Activated naive CD8-positive, alpha-beta T cell treated with anti-CD3 and anti-CD28 coated beads for 36 hours (primary cell): Measurements from ENCODE around the gene CNNM3. TPM values are rescaled to one million over a fixed set of nuclear protein-coding genes. Genes with fewer than 3 reads are reported as not detected.
"Not testable (repeated sequence)": the region's sequence is repeated elsewhere in the genome, so short reads cannot be mapped to it uniquely, and the experiment has no call there.

ENCODE experiments used
- DNase-seq: peaks from one replicate; pipeline ENCODE4 v3.0.0; 2021
- H3K27ac Mint-ChIP-seq: one replicate; pipeline ENCODE4 v1.8.0; 2022; ENCODE audit warnings: mild to moderate bottlenecking, moderate library complexity, mixed read lengths
- H3K27me3 Mint-ChIP-seq: one replicate; pipeline ENCODE4 v1.8.0; 2022; ENCODE audit warnings: mild to moderate bottlenecking, mixed read lengths
- H3K36me3 Mint-ChIP-seq: one replicate; pipeline ENCODE4 v1.8.0; 2021; ENCODE audit warnings: mild to moderate bottlenecking, mixed read lengths
- H3K4me1 Mint-ChIP-seq: one replicate; pipeline ENCODE4 v1.8.0; 2021; ENCODE audit warnings: mixed read lengths
- H3K4me3 Mint-ChIP-seq: one replicate; pipeline ENCODE4 v1.8.0; 2022; ENCODE audit warnings: mild to moderate bottlenecking, moderate library complexity, mixed read lengths
- H3K9me3 Mint-ChIP-seq: one replicate; pipeline ENCODE4 v1.8.0; 2022; ENCODE audit warnings: mixed read lengths
- total RNA-seq, 2 experiments: library from RNA; stranded (reverse); gene quantifications; one replicate each; pipeline ENCODE4 v1.2.3, GENCODE V29; 2021

The CNNM3 gene
- total RNA-seq, 2 experiments from 2014 or later: 15.5 to 17.2 TPM

DNA sequence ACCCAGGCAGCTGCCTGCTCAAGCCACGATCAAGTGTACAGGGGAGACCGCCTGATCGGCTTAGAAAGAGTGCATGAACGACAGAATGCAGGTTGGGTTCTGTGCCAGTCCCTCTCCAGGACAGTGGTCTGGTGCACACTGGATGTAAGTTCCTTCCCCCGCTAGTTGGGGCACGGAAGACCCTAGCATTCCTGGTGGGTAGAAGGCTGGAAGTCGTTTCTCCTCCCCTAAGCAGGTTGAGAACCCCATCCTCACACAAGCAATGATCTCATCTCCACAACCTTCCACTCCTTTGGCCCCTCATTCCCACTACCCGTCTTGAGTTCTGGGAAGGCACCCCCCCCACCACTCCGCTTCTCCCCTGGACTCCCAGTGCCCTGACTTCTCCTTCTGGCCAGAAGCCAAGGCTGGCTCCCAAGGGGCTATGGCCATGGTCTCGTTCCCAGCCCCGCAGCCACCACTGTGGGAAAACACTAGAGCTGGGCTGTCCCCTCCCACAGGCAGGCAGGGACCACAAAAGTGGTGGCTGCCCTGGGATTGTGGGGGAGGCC, 43.1 kb downstream of the CNNM3 start:
- Mint-ChIP-seq H3K4me3 (peak overlapping the region; percentile 18), H3K9me3 (no peaks in the 10 kb centered on the region), H3K36me3 (peaks cover 4% of the 10 kb centered on the region), H3K27ac (no peak overlapping the region), H3K27me3 (no peaks in the 10 kb centered on the region), H3K4me1 (peaks cover 28% of the 10 kb centered on the region)
- no peak for DNase-seq

DNA sequence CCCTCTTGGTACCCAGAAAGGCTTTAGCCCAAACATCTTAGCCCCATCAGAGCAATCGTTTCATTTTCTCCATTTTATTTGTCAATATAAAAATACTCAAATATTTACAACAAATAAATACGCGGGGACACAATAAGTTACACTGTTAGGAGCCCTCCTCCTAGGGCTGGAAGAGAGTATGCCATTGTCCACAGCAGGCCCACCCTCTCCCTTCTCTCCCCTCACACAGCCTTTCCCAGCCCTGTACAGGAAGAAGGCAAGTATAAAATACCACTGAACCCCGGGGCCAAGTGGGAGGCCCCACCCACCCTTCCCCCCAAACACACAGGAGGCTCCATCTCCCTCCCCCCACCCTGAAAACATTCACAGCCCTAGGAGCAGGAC, 43.6 kb downstream of the CNNM3 start:
- H3K36me3 Mint-ChIP-seq: peaks cover 4% of the 10 kb centered on the region

DNA sequence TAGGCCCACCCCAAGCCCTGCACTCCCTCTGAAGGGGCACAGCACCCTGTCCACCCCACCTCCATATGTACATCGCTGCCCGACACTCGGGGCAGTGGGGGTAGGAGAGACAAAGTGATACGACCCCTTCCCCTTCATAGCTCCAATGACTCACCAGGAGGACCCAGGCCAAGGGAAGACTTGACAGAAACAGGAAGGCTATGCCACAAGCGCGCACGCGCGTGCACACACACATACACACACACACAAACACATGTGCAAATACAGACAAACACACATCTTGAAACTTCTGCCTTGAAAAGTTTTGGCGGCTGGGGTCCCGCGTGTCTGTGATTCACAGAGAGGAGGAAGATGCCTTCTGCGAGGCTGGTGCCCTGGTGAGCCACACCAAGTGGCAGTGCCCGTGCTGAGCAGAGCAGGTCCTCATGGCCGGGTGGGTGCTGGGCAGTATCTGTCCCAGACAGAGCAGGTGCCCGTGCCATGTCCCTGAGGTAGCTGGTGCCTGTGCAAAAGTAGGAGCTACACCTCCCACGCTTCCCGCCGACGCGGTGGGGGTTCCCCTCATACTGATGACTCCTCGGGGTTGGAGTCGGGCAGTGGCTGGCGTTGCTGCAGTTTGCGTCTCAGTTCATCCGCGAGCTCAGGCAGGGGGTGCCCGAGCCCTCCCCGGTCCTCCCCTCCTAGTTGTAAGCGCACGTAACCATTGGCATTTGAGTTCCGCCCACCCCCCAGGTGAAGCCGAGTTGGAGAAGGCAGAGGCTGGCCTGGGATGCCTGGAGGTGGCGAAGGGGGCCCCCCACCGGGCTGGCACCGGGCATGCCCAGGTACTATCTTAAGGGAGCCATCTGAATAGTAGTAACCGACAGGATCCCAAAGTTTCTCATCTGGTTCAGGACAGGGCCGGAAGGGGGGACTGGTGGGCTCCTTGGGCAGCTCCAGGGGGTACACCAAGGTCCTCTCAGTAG, 44.3 kb downstream of the CNNM3 start:
- Mint-ChIP-seq H3K9me3 (no peaks in the 10 kb centered on the region), H3K36me3 (peaks cover 4% of the 10 kb centered on the region), H3K27ac (no peak overlapping the region), H3K4me3 (no peak overlapping the region), H3K4me1 (peaks cover 28% of the 10 kb centered on the region), H3K27me3 (no peaks in the 10 kb centered on the region)
- peak; percentile 41 for DNase-seq

More for the DNA sequence above, 43.6 kb downstream of the CNNM3 start:
- H3K27ac Mint-ChIP-seq: no peak overlapping the region
- DNase-seq: no peak
- peaks cover 28% of the 10 kb centered on the region for H3K4me1 Mint-ChIP-seq
- H3K4me3 Mint-ChIP-seq: no peak overlapping the region
- no peaks in the 10 kb centered on the region for H3K9me3 Mint-ChIP-seq
- no peaks in the 10 kb centered on the region for H3K27me3 Mint-ChIP-seq

DNA sequence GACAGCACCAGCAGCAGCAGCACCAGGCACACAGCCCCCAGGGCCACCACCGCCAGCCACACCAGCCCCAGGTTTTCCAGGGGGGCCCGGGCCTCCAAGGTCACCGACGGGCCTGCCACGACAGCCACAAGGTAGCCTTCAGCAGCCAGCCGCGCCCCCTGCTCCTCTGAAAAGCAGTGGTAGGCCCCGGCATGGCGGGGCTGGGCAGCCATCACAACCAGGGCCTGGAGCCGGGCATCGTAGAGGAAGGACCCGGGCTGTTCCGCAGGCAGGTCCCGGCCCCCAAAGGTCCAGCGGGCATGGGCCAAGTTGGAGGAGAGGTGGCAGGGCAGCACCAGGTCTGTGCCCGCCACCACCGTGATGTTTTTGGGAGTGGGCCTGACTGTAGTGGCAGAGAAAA, 45.0 kb downstream of the CNNM3 start:
- peaks cover 26% of the 10 kb centered on the region for H3K4me1 Mint-ChIP-seq
- peaks cover 4% of the 10 kb centered on the region for H3K36me3 Mint-ChIP-seq
- H3K9me3 Mint-ChIP-seq: no peaks in the 10 kb centered on the region
- no peak for DNase-seq
- no peak overlapping the region for H3K4me3 Mint-ChIP-seq
- no peak overlapping the region for H3K27ac Mint-ChIP-seq
- H3K27me3 Mint-ChIP-seq: no peaks in the 10 kb centered on the region

DNA sequence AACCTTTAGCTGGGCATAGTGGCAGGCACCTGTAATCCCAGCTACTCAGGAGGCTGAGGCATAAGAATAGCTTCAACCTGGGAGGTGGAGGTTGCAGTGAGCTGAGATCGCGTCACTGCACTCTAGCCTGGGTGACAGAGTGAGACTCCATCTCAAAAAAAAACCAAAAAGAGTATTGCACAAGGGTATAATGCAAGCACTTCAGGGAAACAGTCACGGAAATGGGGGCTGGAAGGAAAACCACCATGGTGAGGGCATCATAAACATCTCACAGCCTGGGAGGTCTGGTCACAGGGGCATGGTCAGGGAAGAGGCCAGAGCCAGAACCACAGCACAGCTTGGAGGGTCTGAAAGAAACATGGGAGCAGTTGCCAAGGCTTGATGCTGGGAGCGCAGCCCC, 47.0 kb downstream of the CNNM3 start:
- DNase-seq, H3K27ac Mint-ChIP-seq, H3K9me3 Mint-ChIP-seq, H3K27me3 Mint-ChIP-seq, H3K4me3 Mint-ChIP-seq, H3K36me3 Mint-ChIP-seq: not testable (repeated sequence)
- peaks cover 28% of the 10 kb centered on the region for H3K4me1 Mint-ChIP-seq

DNA sequence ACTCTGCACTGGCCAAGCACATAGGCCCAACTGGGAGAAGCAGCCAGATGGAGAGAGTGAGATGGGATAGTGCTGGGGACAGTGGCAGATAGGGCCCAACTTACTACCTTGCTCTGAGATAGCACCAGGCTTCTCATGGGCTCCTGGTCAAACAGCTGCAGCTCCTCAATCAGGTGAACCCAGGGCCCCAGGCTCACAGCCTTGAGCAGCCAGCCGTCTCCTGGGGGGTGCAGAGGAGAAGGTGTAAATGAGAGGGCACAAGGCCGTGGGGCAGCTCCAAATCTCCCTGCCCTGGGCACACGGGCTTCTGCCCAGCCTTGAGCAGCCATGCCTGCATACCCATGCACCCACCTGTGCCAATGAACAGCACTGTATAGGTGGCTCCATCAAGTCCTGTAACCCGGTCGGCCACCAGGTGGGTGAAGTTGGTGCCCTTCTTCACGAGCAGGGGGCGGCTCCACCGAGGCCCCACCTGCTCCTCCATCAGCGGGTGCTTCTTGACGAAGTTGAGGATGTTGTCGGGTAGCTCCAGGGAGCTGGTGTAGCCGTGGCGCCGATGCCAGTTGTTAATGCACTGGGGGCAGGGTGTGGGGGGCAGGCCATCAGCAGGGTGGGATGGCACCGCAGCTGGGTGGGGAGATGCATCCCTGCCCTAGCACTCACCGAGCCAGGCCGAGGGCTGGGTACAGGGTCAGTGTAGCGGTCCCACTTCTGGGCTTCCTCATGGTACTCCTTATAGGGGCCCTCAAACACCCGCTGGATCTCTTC, 47.7 kb downstream of the CNNM3 start:
- Mint-ChIP-seq H3K27me3 (no peaks in the 10 kb centered on the region), H3K4me3 (no peak overlapping the region), H3K4me1 (peaks cover 28% of the 10 kb centered on the region), H3K9me3 (no peaks in the 10 kb centered on the region), H3K36me3 (peaks cover 8% of the 10 kb centered on the region), H3K27ac (no peak overlapping the region)
- no peak for DNase-seq

DNA sequence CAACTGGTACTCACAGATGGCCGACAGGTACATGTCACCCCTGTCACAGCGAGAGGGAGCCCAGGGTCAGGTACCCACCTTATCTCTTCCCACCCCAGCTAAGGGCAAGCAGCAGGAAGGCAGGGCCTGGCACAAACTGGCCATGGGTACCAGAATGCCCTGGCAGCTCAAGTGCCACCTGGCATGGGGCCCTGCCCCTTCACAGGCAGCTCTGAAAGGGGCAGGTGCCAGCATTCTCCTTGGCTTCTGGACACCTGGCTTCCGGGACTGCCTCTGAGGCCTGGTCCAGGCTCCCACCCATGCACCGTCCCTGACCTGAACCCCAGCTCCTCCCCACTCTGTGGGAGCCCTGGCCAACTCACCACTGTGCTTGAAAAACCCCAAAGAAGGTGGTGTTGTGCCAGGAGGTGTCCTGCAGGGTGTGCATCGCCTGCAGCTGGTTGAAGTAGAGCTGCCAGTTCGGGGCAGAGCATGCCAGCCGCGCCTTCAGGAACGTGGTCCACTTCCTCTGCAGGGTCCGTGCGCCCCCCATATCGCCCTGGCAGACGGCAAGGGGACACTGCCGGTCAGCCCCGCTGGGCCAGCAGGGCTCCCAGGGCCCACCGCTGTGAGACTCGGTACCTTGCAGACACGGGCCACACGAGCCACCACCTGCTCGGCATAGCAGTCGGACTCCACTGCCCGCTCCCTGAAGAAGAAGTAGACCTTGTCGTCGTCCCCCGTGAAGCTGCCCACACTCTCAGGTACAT, 48.4 kb downstream of the CNNM3 start:
- Mint-ChIP-seq H3K4me3 (no peak overlapping the region), H3K4me1 (peaks cover 21% of the 10 kb centered on the region), H3K9me3 (no peaks in the 10 kb centered on the region), H3K36me3 (peaks cover 8% of the 10 kb centered on the region), H3K27me3 (no peaks in the 10 kb centered on the region), H3K27ac (no peak overlapping the region)
- DNase-seq: no peak

DNA sequence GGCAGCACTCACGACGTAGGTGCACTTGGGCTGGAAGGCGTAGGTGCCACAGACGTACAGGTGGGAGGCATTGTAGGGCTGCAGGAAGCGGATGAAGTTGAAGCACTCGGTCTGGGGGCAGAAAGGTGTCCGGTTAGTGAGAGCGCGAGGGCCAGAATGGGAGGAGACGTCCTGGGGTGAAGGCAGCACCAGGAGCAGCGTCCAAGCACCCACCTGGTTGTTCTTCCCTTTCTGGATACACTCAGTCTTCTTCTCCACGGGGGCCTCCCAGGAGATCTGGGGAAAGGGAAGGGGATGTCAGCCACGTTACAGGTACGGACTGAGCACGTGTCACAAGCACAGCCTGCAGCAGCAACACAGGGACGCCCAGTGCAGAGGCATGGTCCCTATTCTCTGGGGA, 49.6 kb downstream of the CNNM3 start:
- H3K4me3 Mint-ChIP-seq: no peak overlapping the region
- H3K27ac Mint-ChIP-seq: no peak overlapping the region
- H3K4me1 Mint-ChIP-seq: peaks cover 16% of the 10 kb centered on the region
- no peaks in the 10 kb centered on the region for H3K9me3 Mint-ChIP-seq
- peaks cover 5% of the 10 kb centered on the region for H3K36me3 Mint-ChIP-seq
- H3K27me3 Mint-ChIP-seq: peaks cover 3% of the 10 kb centered on the region
- no peak for DNase-seq

DNA sequence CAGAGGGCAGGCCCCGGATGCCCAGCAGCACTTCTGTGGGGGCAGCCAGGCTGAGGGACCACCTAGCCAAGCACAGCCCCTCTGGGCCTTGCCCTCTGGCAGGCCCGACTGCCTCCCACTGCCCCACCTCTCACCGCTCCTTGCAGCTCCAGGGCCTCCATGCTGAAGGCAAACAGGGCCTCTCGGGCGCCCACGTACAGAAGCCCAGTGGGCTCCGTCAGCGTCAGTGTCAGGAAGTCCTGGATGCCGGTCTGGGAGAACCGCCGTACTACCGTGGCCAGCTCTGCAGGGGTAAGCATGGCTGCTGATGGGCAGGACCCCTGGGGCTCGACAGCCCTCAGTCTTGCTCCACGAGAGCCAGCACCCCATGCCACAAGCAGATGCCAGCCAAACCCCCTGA, 50.1 kb downstream of the CNNM3 start:
- Mint-ChIP-seq H3K27me3 (peaks cover 7% of the 10 kb centered on the region), H3K4me1 (peaks cover 20% of the 10 kb centered on the region), H3K9me3 (no peaks in the 10 kb centered on the region), H3K27ac (no peak overlapping the region), H3K4me3 (no peak overlapping the region), H3K36me3 (peaks cover 5% of the 10 kb centered on the region)
- no peak for DNase-seq

DNA sequence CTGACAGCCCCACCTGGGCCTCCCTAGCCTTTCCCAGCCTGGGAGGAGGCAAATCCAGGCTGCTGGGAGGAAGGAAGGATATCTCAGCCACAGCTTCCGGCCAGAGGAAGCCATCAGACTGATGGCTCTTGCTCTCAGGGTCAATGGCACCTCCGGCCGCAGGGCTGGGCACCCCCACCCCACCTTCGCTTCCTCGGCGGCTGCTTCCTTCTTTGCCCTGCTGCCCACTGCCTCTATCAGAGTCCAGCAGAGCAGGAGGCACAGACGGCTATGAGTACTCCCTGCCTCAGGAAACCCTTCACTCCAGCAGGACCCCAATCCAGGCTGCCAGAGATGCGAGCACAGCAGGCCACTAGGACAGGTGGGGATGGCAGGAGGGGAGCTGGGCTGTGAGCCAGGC, 50.5 kb downstream of the CNNM3 start:
- DNase-seq: no peak
- Mint-ChIP-seq H3K36me3 (peaks cover 7% of the 10 kb centered on the region), H3K27me3 (peaks cover 10% of the 10 kb centered on the region), H3K4me1 (peaks cover 20% of the 10 kb centered on the region), H3K27ac (no peak overlapping the region), H3K9me3 (no peaks in the 10 kb centered on the region), H3K4me3 (peak overlapping the region; percentile 84)

DNA sequence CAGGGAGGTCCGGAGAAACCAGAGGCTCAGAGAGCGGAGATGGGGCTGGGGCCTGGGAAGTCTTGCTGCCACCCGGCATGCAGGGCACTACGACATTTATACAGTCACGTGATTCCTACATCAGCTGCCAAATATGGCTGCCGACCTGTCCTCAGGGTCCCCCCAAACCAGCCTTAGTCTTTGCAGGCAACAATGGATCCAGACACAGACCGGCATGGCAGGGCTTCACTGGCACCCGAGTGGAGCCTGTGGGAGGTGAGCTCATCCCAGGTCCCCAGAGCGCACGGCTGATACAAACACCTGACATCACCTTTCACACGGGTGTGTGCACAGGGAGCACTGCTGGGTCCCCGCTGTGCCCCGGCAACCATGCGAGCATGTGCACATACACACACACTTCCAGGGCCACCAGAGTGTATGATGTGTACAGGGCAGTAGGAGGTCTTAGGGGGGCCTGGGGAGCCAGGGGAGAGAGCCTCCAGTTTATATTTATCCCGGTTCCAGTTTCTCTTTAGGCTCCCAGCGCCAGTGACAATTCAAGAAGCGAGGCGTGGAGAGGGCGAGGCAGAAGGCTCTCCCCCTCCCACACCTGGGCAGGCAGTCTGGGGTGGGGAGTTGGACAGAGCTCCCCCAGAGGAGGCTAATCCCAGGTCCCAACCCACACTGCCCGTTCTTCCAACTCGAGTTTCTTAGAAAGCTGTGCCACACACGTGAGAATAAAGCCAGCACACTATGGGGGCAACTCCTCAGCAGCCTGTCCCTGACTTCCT, 51.1 kb downstream of the CNNM3 start:
- Mint-ChIP-seq H3K4me3 (peak overlapping the region; percentile 84), H3K27ac (peak overlapping the region; percentile 77), H3K27me3 (peaks cover 10% of the 10 kb centered on the region), H3K9me3 (no peaks in the 10 kb centered on the region), H3K4me1 (peaks cover 20% of the 10 kb centered on the region), H3K36me3 (peaks cover 7% of the 10 kb centered on the region)
- DNase-seq: no peak

DNA sequence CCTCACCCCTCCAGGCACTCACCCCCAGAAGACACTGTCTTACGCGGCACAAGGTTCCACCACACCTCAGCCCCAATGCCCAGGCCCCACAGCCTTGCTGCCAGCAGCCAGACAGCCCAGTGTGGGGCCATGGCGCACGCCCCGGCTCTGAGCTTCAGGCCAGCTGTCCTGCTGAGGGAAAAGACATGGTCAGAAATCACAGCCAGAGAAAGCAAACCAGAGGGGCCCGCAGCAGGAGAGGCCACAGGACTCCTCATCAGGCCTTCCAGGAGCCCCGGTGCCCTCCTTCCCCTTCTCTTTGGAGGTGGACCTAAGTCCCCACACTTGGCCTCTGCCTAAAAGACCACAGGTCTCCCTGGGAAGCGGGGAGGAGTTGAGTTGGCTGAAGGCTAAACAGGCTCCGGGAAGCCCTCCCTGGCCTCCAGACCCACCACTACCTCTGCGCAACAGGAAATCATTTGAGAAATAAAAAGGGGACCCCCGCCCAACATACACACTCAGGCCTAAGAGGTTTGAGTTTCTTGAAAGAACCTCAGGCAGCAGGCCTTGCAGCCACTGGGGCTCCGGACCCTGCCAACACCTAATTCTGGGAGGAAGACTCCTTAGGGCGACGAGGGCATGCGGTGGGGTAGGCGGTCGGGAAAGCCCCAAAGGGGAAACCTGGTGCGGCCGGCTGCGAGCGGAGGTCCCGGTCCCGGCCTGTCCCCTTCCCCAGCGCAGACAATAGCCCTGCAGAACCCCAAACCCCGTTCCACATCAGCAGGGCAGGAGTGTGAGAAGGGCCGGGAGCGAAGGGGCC, 51.9 kb downstream of the CNNM3 start:
- Mint-ChIP-seq H3K4me3 (peak overlapping the region; percentile 84), H3K9me3 (no peaks in the 10 kb centered on the region), H3K36me3 (peaks cover 7% of the 10 kb centered on the region), H3K27me3 (peaks cover 10% of the 10 kb centered on the region), H3K4me1 (peaks cover 26% of the 10 kb centered on the region), H3K27ac (peak overlapping the region; percentile 77)
- no peak for DNase-seq

DNA sequence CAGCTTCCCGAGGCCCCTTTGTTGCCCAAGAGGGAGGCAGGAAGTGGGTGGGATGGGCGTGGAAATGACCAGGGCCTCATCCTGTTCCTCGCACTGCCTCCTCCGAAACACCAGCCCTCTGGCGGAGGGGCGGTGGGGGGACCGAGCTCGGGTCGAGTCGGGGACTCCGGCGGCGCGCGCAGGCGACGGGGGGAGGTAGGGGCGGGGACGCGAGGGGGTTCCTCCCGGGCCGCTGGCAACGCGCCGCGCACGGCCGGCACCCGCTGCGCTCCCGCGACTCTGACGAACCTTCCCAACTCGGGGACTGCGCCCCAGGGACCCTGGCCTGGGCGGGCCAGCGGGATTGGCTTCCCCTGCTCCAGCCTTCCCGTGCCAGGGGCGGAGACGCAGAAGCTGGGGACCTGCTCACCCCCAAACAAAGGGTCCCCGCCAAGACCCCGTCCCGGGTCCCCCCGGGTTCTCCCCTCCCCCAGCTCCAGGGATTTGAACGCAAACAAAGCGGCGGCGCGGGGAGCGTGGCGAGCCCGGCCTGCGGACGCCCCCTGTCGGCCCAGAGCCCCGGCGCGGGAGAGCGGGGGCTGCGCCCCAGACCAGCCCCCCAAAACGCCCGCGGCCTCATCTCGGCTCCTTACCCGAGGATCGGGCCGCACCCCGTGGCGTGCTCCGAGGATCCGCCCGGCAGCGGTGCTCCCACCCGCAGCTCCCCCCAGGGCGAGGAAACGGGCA, 52.6 kb downstream of the CNNM3 start:
- peak; percentile 73 for DNase-seq
- Mint-ChIP-seq H3K27me3 (peaks cover 10% of the 10 kb centered on the region), H3K4me3 (peak overlapping the region; percentile 84), H3K27ac (peak overlapping the region; percentile 77), H3K36me3 (peaks cover 7% of the 10 kb centered on the region), H3K4me1 (peaks cover 33% of the 10 kb centered on the region), H3K9me3 (no peaks in the 10 kb centered on the region)
